Activated naive CD4-positive, alpha-beta T cell treated with anti-CD3 and anti-CD28 coated beads, Interleukin-2, amount 50 U/mL, for 72 hours (primary cell): ENCODE data around the gene ZNF311. TPM values are rescaled to one million over a fixed set of nuclear protein-coding genes. Genes with fewer than 3 reads are reported as not detected.

Source experiments
- ATAC-seq, 2 donors: fragments of 150-1000 bp; cut with Tn5 transposase; 2 replicates each; pipeline ENCODE4 v1.10.0; 2021; ENCODE audit warnings: mild to moderate bottlenecking in 2 of 2, moderate library complexity in 2 of 2
- DNase-seq, 2 donors: peaks; one replicate each; pipeline ENCODE4 v3.0.0; 2021 to 2022; ENCODE audit warnings: low spot score in 2 of 2
- H3K27ac Mint-ChIP-seq, 2 donors: one replicate each; pipeline ENCODE4 v1.8.0; 2022; ENCODE audit warnings: mild to moderate bottlenecking in 2 of 2, mixed read lengths in 2 of 2
- H3K36me3 Mint-ChIP-seq, 2 donors: one replicate each; pipeline ENCODE4 v1.8.0; 2022; ENCODE audit warnings: mixed read lengths in 2 of 2
- H3K9me3 Mint-ChIP-seq, 2 donors: one replicate each; pipeline ENCODE4 v1.8.0; 2022; ENCODE audit warnings: mixed read lengths in 2 of 2
- total RNA-seq, 2 donors: library from RNA; stranded (reverse); gene quantifications; one replicate each; pipeline ENCODE4 v1.2.3, GENCODE V29; 2022

Gene ZNF311
- total RNA-seq, 2 donors from 2014 or later = 0.16 to 0.53 TPM

- Mint-ChIP-seq H3K36me3 (no peaks in the 10 kb centered on the region), H3K27ac (peak overlapping the region in 1 of 2 donors; percentile 97), H3K9me3 (no peaks in the 10 kb centered on the region)
- DNase-seq (no peak), ATAC-seq (no peak)
Observed at GRCh38 chr6:28945349-28945748, 59.8 kb downstream of the ZNF311 start.

Other genes with a start within 250 kb of the ZNF311 start
- 10 to 100 TPM; 34.3 to 45.4 TPM for gene TRIM27, start 81.3 kb downstream of the ZNF311 start, total RNA-seq
- gene OR2W1, start 39.9 kb upstream of the ZNF311 start, total RNA-seq = not detected
- not detected for gene OR2B3, start 82.0 kb upstream of the ZNF311 start, total RNA-seq
- gene OR2J1, start 94.2 kb upstream of the ZNF311 start, total RNA-seq = not detected
- not detected for gene OR2J3, start 102.7 kb upstream of the ZNF311 start, total RNA-seq
- not detected for gene OR2J2, start 165.6 kb upstream of the ZNF311 start, total RNA-seq